Astrocyte (in vitro differentiated cells and primary cell): Measurements from ENCODE around the gene RHBDL3.

Experiments
- EZH2 ChIP-seq: IDR thresholded peaks from 2 replicates; pipeline ENCODE4 v1.6.1; 2012; ENCODE audit warnings: mild to moderate bottlenecking, low read length, inconsistent platforms; ENCODE audit not compliant: insufficient read depth
- TF ChIP-seq, protein P1 (sequence below): IDR thresholded peaks from 2 replicates; pipeline ENCODE4 v1.5.1; 2011; ENCODE audit warnings: low read depth, mild to moderate bottlenecking, inconsistent platforms, low read length, moderate library complexity; ENCODE audit not compliant: insufficient read depth

DNA sequence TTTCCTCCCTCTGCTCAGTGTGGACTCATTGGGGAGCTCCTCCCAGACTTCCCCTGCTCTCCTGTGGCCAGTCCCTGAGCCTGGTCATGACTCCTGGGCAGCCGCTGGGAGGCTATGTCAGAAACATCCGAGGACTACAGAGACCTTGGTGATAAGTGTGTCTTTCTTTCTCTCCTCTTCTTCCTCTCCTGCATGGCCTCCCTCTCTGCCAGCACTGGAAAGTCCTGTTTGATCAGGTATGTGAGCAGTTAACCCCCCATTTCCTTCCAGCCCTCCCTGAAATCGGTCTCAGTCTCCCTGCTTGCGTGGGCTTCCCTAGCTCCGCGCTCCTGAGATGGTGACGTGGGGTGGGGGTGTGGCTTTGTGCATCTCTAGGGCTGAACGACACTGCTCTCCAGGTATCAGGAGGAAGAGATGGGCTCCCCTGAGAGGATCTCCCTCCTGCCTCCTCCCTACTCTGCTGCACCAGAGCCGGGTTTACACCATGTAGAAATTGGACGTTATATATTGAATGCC lies 2.1 kb downstream of the RHBDL3 start:
- TF ChIP-seq, protein P1, sequence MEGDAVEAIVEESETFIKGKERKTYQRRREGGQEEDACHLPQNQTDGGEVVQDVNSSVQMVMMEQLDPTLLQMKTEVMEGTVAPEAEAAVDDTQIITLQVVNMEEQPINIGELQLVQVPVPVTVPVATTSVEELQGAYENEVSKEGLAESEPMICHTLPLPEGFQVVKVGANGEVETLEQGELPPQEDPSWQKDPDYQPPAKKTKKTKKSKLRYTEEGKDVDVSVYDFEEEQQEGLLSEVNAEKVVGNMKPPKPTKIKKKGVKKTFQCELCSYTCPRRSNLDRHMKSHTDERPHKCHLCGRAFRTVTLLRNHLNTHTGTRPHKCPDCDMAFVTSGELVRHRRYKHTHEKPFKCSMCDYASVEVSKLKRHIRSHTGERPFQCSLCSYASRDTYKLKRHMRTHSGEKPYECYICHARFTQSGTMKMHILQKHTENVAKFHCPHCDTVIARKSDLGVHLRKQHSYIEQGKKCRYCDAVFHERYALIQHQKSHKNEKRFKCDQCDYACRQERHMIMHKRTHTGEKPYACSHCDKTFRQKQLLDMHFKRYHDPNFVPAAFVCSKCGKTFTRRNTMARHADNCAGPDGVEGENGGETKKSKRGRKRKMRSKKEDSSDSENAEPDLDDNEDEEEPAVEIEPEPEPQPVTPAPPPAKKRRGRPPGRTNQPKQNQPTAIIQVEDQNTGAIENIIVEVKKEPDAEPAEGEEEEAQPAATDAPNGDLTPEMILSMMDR, result no peak
- no peak for TF ChIP-seq EZH2
